Panc1 (cell line): Measurements from ENCODE around the gene TOPORS.

ENCODE experiments used
- POLR2AphosphoS5 ChIP-seq: IDR thresholded peaks from 2 replicates; pipeline ENCODE4 v1.6.1; 2012; ENCODE audit warnings: mild to moderate bottlenecking, low read depth, low read length, moderate library complexity
- SIN3A ChIP-seq: IDR thresholded peaks from 2 replicates; pipeline ENCODE4 v1.6.1; 2012; ENCODE audit warnings: low read depth, mild to moderate bottlenecking, low read length, moderate library complexity, borderline replicate concordance; ENCODE audit not compliant: insufficient read depth
- TF ChIP-seq, protein P1 (sequence below): fragments of 450-650 bp; IDR thresholded peaks from 2 replicates; pipeline ENCODE4 v1.5.1; 2017; ENCODE audit warnings: mild to moderate bottlenecking
- TF ChIP-seq, protein P2 (sequence below), 2 experiments: IDR thresholded peaks; 2 replicates each; pipeline ENCODE4 v1.6.1; 2011 to 2012; ENCODE audit warnings: low read depth in 2 of 2, control low read depth in 1 of 2, low read length in 1 of 2, mild to moderate bottlenecking in 1 of 2, moderate library complexity in 1 of 2; ENCODE audit not compliant: insufficient read depth in 1 of 2

DNA sequence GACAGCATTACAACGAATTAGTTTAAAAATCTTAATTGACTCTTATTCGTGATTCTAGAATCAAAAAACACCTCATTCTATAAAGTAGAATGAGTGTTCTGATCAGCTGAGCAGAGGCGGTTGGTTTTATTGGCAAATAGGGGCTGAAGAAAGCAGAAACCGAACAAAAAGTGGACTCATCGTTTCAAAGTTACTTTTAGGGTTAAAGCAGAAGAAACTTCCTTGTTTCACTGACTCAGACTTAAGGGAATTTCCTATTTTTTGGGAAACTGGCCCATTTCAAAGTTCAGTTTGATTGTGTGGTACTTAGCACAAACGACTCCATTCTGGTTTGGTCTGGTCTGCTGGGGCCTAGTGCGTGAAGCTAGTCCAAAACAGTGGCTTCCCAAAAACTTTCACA lies 21.4 kb upstream of the TOPORS start:
- TF ChIP-seq, protein P1, sequence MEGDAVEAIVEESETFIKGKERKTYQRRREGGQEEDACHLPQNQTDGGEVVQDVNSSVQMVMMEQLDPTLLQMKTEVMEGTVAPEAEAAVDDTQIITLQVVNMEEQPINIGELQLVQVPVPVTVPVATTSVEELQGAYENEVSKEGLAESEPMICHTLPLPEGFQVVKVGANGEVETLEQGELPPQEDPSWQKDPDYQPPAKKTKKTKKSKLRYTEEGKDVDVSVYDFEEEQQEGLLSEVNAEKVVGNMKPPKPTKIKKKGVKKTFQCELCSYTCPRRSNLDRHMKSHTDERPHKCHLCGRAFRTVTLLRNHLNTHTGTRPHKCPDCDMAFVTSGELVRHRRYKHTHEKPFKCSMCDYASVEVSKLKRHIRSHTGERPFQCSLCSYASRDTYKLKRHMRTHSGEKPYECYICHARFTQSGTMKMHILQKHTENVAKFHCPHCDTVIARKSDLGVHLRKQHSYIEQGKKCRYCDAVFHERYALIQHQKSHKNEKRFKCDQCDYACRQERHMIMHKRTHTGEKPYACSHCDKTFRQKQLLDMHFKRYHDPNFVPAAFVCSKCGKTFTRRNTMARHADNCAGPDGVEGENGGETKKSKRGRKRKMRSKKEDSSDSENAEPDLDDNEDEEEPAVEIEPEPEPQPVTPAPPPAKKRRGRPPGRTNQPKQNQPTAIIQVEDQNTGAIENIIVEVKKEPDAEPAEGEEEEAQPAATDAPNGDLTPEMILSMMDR, result no peak
- TF ChIP-seq, protein P2, sequence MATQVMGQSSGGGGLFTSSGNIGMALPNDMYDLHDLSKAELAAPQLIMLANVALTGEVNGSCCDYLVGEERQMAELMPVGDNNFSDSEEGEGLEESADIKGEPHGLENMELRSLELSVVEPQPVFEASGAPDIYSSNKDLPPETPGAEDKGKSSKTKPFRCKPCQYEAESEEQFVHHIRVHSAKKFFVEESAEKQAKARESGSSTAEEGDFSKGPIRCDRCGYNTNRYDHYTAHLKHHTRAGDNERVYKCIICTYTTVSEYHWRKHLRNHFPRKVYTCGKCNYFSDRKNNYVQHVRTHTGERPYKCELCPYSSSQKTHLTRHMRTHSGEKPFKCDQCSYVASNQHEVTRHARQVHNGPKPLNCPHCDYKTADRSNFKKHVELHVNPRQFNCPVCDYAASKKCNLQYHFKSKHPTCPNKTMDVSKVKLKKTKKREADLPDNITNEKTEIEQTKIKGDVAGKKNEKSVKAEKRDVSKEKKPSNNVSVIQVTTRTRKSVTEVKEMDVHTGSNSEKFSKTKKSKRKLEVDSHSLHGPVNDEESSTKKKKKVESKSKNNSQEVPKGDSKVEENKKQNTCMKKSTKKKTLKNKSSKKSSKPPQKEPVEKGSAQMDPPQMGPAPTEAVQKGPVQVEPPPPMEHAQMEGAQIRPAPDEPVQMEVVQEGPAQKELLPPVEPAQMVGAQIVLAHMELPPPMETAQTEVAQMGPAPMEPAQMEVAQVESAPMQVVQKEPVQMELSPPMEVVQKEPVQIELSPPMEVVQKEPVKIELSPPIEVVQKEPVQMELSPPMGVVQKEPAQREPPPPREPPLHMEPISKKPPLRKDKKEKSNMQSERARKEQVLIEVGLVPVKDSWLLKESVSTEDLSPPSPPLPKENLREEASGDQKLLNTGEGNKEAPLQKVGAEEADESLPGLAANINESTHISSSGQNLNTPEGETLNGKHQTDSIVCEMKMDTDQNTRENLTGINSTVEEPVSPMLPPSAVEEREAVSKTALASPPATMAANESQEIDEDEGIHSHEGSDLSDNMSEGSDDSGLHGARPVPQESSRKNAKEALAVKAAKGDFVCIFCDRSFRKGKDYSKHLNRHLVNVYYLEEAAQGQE (IDR thresholded peaks at IDR 0.05; ENCODE audit: insufficient read depth in 1 of 2, low read depth in 2 of 2, low read length in 1 of 2), result no peak
- TF ChIP-seq SIN3A (no peak), POLR2AphosphoS5 (no peak)
